ENCODE measurements around the gene TRAF7.
A peak's percentile ranks its signal among the peaks of the same experiment; 100 is the strongest.
"Not testable (repeated sequence)": the region's sequence is repeated elsewhere in the genome, so short reads cannot be mapped to it uniquely, and the experiment has no call there.

The TRAF7 gene

GRCh38 chr16:2155091-2155950 is at the start of gene TRAF7:
Gene TRAF7 (plus strand): TSS chr16:2155782. CDS start chr16:2163921, 8,139 bp downstream.
- DNase-seq (ENCODE audit: low read depth, low spot score), result peak; percentile 100

- not testable (repeated sequence) for DNase-seq (ENCODE audit: low read depth, low spot score)
These were observed 49.4 kb upstream of the TRAF7 start for GRCh38 chr16:2106211-2106610.

GRCh38 chr16:2107121-2107790 is 48.3 kb upstream of the TRAF7 start:
- DNase-seq (ENCODE audit: low read depth, low spot score), result not testable (repeated sequence)

GRCh38 chr16:2107791-2108125 is 47.8 kb upstream of the TRAF7 start:
- not testable (repeated sequence) for DNase-seq (ENCODE audit: low read depth, low spot score)

- DNase-seq (ENCODE audit: low read depth, low spot score), result not testable (repeated sequence)
These were observed 46.9 kb upstream of the TRAF7 start for GRCh38 chr16:2108446-2109270.

GRCh38 chr16:2109271-2109580 is 46.4 kb upstream of the TRAF7 start:
- not testable (repeated sequence) for DNase-seq (ENCODE audit: low read depth, low spot score)

GRCh38 chr16:2109872-2110271 is 45.7 kb upstream of the TRAF7 start:
- not testable (repeated sequence) for DNase-seq (ENCODE audit: low read depth, low spot score)

GRCh38 chr16:2110332-2111008 is 45.1 kb upstream of the TRAF7 start:
- not testable (repeated sequence) for DNase-seq (ENCODE audit: low read depth, low spot score)

GRCh38 chr16:2111009-2111353 is 44.6 kb upstream of the TRAF7 start:
- not testable (repeated sequence) for DNase-seq (ENCODE audit: low read depth, low spot score)

- DNase-seq (ENCODE audit: low read depth, low spot score), result not testable (repeated sequence)
These were observed 43.9 kb upstream of the TRAF7 start for GRCh38 chr16:2111412-2112335.

- DNase-seq (ENCODE audit: low read depth, low spot score), result not testable (repeated sequence)
These were observed 43.0 kb upstream of the TRAF7 start for GRCh38 chr16:2112539-2113106.

GRCh38 chr16:2114225-2114624 is 41.4 kb upstream of the TRAF7 start:
- DNase-seq (ENCODE audit: low read depth, low spot score), result not testable (repeated sequence)

GRCh38 chr16:2114885-2115590 is 40.5 kb upstream of the TRAF7 start:
- DNase-seq (ENCODE audit: low read depth, low spot score), result not testable (repeated sequence)

- DNase-seq (ENCODE audit: low read depth, low spot score), result no peak
These were observed 40.0 kb upstream of the TRAF7 start for GRCh38 chr16:2115591-2115973.

GRCh38 chr16:2116428-2116827 is 39.2 kb upstream of the TRAF7 start:
- DNase-seq (ENCODE audit: low read depth, low spot score), result not testable (repeated sequence)

GRCh38 chr16:2117341-2117740 is 38.2 kb upstream of the TRAF7 start:
- not testable (repeated sequence) for DNase-seq (ENCODE audit: low read depth, low spot score)

GRCh38 chr16:2117960-2118722 is 37.4 kb upstream of the TRAF7 start:
- not testable (repeated sequence) for DNase-seq (ENCODE audit: low read depth, low spot score)

GRCh38 chr16:2121325-2121724 is 34.3 kb upstream of the TRAF7 start:
- not testable (repeated sequence) for DNase-seq (ENCODE audit: low read depth, low spot score)

- DNase-seq (ENCODE audit: low read depth, low spot score), result no peak
These were observed 33.7 kb upstream of the TRAF7 start for GRCh38 chr16:2121853-2122252.
